Ishikawa (cell line): Measurements from ENCODE around the gene GATAD2B.

Experiments
- CEBPB ChIP-seq: IDR thresholded peaks from 2 replicates; pipeline ENCODE4 v1.6.1; 2012
- CREB1 ChIP-seq: IDR thresholded peaks from 2 replicates; pipeline ENCODE4 v1.6.1; 2012; ENCODE audit warnings: low read depth
- EGR1 ChIP-seq: IDR thresholded peaks from 2 replicates; pipeline ENCODE4 v1.6.1; 2012
- EP300 ChIP-seq: IDR thresholded peaks from 2 replicates; pipeline ENCODE4 v1.6.1; 2012; ENCODE audit warnings: borderline replicate concordance
- FOXM1 ChIP-seq: IDR thresholded peaks from 2 replicates; pipeline ENCODE4 v1.6.1; 2012; ENCODE audit warnings: low read depth, borderline replicate concordance
- MAX ChIP-seq: IDR thresholded peaks from 2 replicates; pipeline ENCODE4 v1.6.1; 2012
- NFIC ChIP-seq: IDR thresholded peaks from 2 replicates; pipeline ENCODE4 v1.6.1; 2012
- RAD21 ChIP-seq: IDR thresholded peaks from 2 replicates; pipeline ENCODE4 v1.6.1; 2012; ENCODE audit warnings: low read depth
- REST ChIP-seq: IDR thresholded peaks from 2 replicates; pipeline ENCODE4 v1.6.1; 2012; ENCODE audit warnings: low read depth, mild to moderate bottlenecking
- TAF1 ChIP-seq: IDR thresholded peaks from 2 replicates; pipeline ENCODE4 v1.6.1; 2012; ENCODE audit warnings: low read depth, mild to moderate bottlenecking
- TCF12 ChIP-seq: IDR thresholded peaks from 2 replicates; pipeline ENCODE4 v1.6.1; 2012; ENCODE audit warnings: low read depth
- TEAD4 ChIP-seq: IDR thresholded peaks from 2 replicates; pipeline ENCODE4 v1.6.1; 2012
- YY1 ChIP-seq: IDR thresholded peaks from 2 replicates; pipeline ENCODE4 v1.6.1; 2012; ENCODE audit warnings: low read depth
- ZBTB7A ChIP-seq: IDR thresholded peaks from 2 replicates; pipeline ENCODE4 v1.6.1; 2012; ENCODE audit warnings: low read depth

DNA sequence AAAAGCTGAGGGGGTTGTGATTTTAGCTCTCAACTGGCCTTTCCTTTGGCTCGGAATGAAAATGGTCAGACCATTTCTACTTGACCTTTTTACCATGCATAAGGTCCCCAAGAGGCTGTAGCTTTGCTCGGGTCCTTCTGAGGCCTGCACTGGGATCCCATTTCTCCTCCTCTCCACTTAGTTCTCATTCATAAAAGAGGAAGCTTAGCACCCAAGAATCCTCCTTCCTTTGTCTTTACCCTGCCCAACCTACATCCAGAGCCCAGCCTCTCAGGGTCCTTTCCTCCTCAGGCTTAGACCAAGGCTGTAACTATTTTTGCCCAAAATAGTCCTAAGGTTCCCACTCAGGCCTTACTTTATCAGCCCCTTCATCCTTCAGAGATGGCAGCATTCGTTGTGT lies 153.6 kb downstream of the GATAD2B start:
- no peak for TF ChIP-seq YY1
- no peak for TF ChIP-seq TAF1
- no peak for TF ChIP-seq TCF12
- no peak for TF ChIP-seq RAD21
- no peak for TF ChIP-seq MAX
- TF ChIP-seq TEAD4, result no peak
- TF ChIP-seq EP300, result no peak
- no peak for TF ChIP-seq REST
- no peak for TF ChIP-seq CEBPB
- no peak for TF ChIP-seq NFIC
- no peak for TF ChIP-seq CREB1
- no peak for TF ChIP-seq FOXM1
- TF ChIP-seq ZBTB7A, result no peak
- TF ChIP-seq EGR1, result no peak
